Spleen (tissue), 7 donors: Measurements from ENCODE around the gene DCTN2.
"Not testable (repeated sequence)": the region's sequence is repeated elsewhere in the genome, so short reads cannot be mapped to it uniquely, and the experiment has no call there.

Experiments used
- CTCF ChIP-seq, 11 experiments: fragments of 200-600 bp in 7 of 11; fragments of 450-650 bp in 4 of 11; sonication (generic) in 4 of 11; IDR thresholded peaks in 8 of 11; conservative IDR thresholded peaks in 3 of 11; 1 replicate in 7 of 11; 2 replicates in 4 of 11; pipeline versions ENCODE4 v1.4.0 to v1.8.0; 2016 to 2021; ENCODE audit warnings: antibody characterized with exemption in 11 of 11, inconsistent platforms in 4 of 11, mild to moderate bottlenecking in 1 of 11
- POLR2A ChIP-seq, 3 donors: fragments of 450-650 bp; IDR thresholded peaks; one replicate each; pipeline ENCODE4 v1.5.1; 2017; ENCODE audit warnings: antibody characterized with exemption in 3 of 3, mild to moderate bottlenecking in 1 of 3
- donor health status: DM: no; HTN: no; CAD: no; lungs with moderate emphysema.
- donor health status: DM: no; HTN: no; CAD: no.
- donor health status: DM: no; HTN: no; CAD: no.

- not testable (repeated sequence) for TF ChIP-seq CTCF (IDR thresholded peaks at IDR 0.05 in 8 of 11, conservative IDR thresholded peaks at IDR 0.05 in 3 of 11); POLR2A (IDR thresholded peaks at IDR 0.05)
These were observed 23.4 kb upstream of the DCTN2 start for GRCh38 chr12:57570438-57570837.
